Endometrial microvascular endothelial cells (primary cell): ENCODE data around the gene PSD. TPM values are rescaled to one million over a fixed set of nuclear protein-coding genes. Genes with fewer than 3 reads are reported as not detected.

ENCODE experiments used
- in situ Hi-C: cut with HindIII; loops from 2 replicates; pipeline ENCODE4 v1.10.0; 2017; ENCODE audit warnings: low sequenced_read_pairs, low pct_unique_long_range_greater_than_20kb; ENCODE audit errors: inconsistent ontology term
- total RNA-seq: library from RNA; depleted of rRNA; stranded (reverse); fragments of >200 nt; gene quantifications from one replicate; pipeline ENCODE4 v1.2.3, GENCODE V29; 2015; ENCODE audit errors: inconsistent ontology term

PSD gene
- total RNA-seq, 1 donor from 2014 or later, result not detected

- in situ Hi-C loops, result loop anchor here (5.0 kb wide), 1 partner anchor 144 kb away; the partner anchor contains the start of gene ELOVL3
These were observed 47.3 kb downstream of the PSD start for GRCh38 chr10:102371295-102371694.

DNA sequence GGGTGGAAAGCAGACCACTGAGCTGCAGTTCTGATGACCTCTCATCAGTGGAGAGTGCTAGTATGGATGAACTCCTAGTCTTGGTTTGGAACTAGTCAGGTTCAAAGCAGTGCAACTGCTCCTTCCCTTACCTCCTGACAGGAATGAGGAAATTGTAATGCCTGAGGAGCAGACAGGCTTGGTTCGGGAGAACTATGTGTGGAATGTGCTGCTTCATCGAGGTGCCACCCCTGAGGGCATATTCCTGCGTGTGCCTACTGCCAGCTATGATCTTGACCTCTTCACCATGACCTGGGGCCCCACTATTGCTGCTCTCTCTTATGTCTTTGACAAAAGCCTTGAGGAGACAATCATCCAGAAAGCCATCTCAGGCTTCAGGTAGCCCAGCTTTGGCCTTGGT is 50.5 kb downstream of the PSD start:
- in situ Hi-C loops, result no loop called here

- in situ Hi-C loops, result no loop called here
These were observed 51.1 kb downstream of the PSD start for GRCh38 chr10:102367441-102367840.

GRCh38 chr10:102358712-102359382 is 59.7 kb downstream of the PSD start:
- in situ Hi-C loops, result loop anchor here (10.0 kb wide), 1 partner anchor 194 kb away; no protein-coding TSS in a partner anchor

DNA sequence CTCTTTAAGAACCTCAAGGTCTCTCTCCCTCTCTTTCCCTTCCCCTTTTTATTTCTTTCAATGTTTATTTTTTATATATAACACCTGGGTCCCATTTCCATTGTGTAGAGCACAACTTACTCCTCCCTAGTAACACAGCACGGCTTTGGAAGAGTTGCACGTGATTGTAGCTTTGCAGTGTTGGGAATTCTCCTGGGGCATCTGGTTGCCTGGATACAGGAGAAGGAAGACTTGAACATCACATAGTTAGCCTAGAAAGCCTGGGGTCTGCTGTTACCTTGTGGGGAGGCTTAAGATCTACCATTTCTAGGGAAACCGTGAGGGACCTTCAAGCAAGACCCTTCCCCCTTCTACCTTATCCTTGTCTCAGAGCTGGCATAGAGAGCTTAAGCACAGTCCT is 64.1 kb downstream of the PSD start:
- in situ Hi-C loops, result loop anchor here (10.0 kb wide), 1 partner anchor 190 kb away; no protein-coding TSS in a partner anchor

Other genes starting within 250 kb of the PSD start
- gene ELOVL3, start 192.5 kb downstream of the PSD start, total RNA-seq, result not detected
- gene PITX3, start 177.3 kb downstream of the PSD start, total RNA-seq, result not detected
- gene GBF1, start 173.3 kb downstream of the PSD start, total RNA-seq, result 47.4 TPM
- gene NFKB2, start 23.1 kb downstream of the PSD start, total RNA-seq, result 33.1 TPM
- 6.8 TPM for gene FBXL15, start 2.1 kb upstream of the PSD start, total RNA-seq
- gene CUEDC2, start 13.8 kb upstream of the PSD start, total RNA-seq, result 82.7 TPM
- not detected for gene C10orf95, start 32.8 kb upstream of the PSD start, total RNA-seq
- 209 TPM for gene ACTR1A, start 83.9 kb upstream of the PSD start, total RNA-seq
- 7.6 TPM for gene SUFU, start 85.2 kb upstream of the PSD start, total RNA-seq
- gene TRIM8, start 225.7 kb upstream of the PSD start, total RNA-seq, result 161 TPM